Measurements from ENCODE around the gene RNASEH1.
"Not testable (repeated sequence)": the region's sequence is repeated elsewhere in the genome, so short reads cannot be mapped to it uniquely, and the experiment has no call there.

RNASEH1 gene

GRCh38 chr2:3584076-3584475 is 25.9 kb upstream of the RNASEH1 start:
- Mint-ChIP-seq H3K27me3 (no peaks in the 10 kb centered on the region), H3K9me3 (no peaks in the 10 kb centered on the region), H3K4me3 (no peak overlapping the region), H3K4me1 (ENCODE audit: low read depth) (peaks cover 6% of the 10 kb centered on the region), H3K36me3 (ENCODE audit: low read depth) (peaks cover 42% of the 10 kb centered on the region), H3K27ac (no peak overlapping the region)
- intact Hi-C loops (cut with micrococcal nuclease) = no loop called here

- peaks cover 31% of the 10 kb centered on the region for H3K4me1 Mint-ChIP-seq (ENCODE audit: low read depth)
- intact Hi-C loops (cut with micrococcal nuclease) = no loop called here
- no peaks in the 10 kb centered on the region for H3K9me3 Mint-ChIP-seq
- no peak overlapping the region for H3K4me3 Mint-ChIP-seq
- no peaks in the 10 kb centered on the region for H3K27me3 Mint-ChIP-seq
- H3K36me3 Mint-ChIP-seq (ENCODE audit: low read depth) = peaks cover 67% of the 10 kb centered on the region
- no peak overlapping the region for H3K27ac Mint-ChIP-seq
These were observed 23.5 kb upstream of the RNASEH1 start for GRCh38 chr2:3581367-3582262.

GRCh38 chr2:3580449-3580848 is 22.3 kb upstream of the RNASEH1 start:
- Mint-ChIP-seq H3K27ac (no peak overlapping the region), H3K9me3 (no peaks in the 10 kb centered on the region), H3K4me1 (ENCODE audit: low read depth) (peaks cover 42% of the 10 kb centered on the region), H3K36me3 (ENCODE audit: low read depth) (peaks cover 78% of the 10 kb centered on the region), H3K27me3 (no peaks in the 10 kb centered on the region), H3K4me3 (no peak overlapping the region)
- intact Hi-C loops (cut with micrococcal nuclease) = no loop called here

- Mint-ChIP-seq H3K4me1 (ENCODE audit: low read depth) (peaks cover 42% of the 10 kb centered on the region), H3K27ac (no peak overlapping the region), H3K27me3 (peaks cover 1% of the 10 kb centered on the region), H3K36me3 (ENCODE audit: low read depth) (peaks cover 80% of the 10 kb centered on the region), H3K9me3 (no peaks in the 10 kb centered on the region), H3K4me3 (no peak overlapping the region)
- intact Hi-C loops (cut with micrococcal nuclease) = loop anchor here (5.0 kb wide), 1 partner anchor 202 kb away; the partner anchor contains the start of genes EIPR1 and TRAPPC12
These were observed 20.9 kb upstream of the RNASEH1 start for GRCh38 chr2:3578987-3579386.

GRCh38 chr2:3576263-3576630 is 18.1 kb upstream of the RNASEH1 start:
- H3K4me3 Mint-ChIP-seq = peak overlapping the region; percentile 89
- H3K27me3 Mint-ChIP-seq, H3K9me3 Mint-ChIP-seq: not testable (repeated sequence)
- peak overlapping the region; percentile 93 for H3K27ac Mint-ChIP-seq
- intact Hi-C loops (cut with micrococcal nuclease) = loop anchor here (5.0 kb wide), 1 partner anchor 199 kb away; the partner anchor contains the start of genes EIPR1 and TRAPPC12
- H3K36me3 Mint-ChIP-seq (ENCODE audit: low read depth) = peaks cover 65% of the 10 kb centered on the region
- H3K4me1 Mint-ChIP-seq (ENCODE audit: low read depth) = peaks cover 42% of the 10 kb centered on the region

GRCh38 chr2:3575534-3576262 is 17.6 kb upstream of the RNASEH1 start:
- H3K27ac Mint-ChIP-seq = peak overlapping the region; percentile 93
- H3K4me3 Mint-ChIP-seq = peak overlapping the region; percentile 89
- H3K27me3 Mint-ChIP-seq = peaks cover 1% of the 10 kb centered on the region
- H3K4me1 Mint-ChIP-seq (ENCODE audit: low read depth) = peaks cover 42% of the 10 kb centered on the region
- peaks cover 59% of the 10 kb centered on the region for H3K36me3 Mint-ChIP-seq (ENCODE audit: low read depth)
- intact Hi-C loops (cut with micrococcal nuclease) = loop anchor here (1.0 to 5.0 kb wide), 3 partner anchors 17 to 198 kb away; partner anchors contain the start of genes ADI1, EIPR1, RNASEH1 and TRAPPC12
- no peaks in the 10 kb centered on the region for H3K9me3 Mint-ChIP-seq

GRCh38 chr2:3574155-3574554 is 16.0 kb upstream of the RNASEH1 start:
- intact Hi-C loops (cut with micrococcal nuclease) = no loop called here
- peaks cover 1% of the 10 kb centered on the region for H3K27me3 Mint-ChIP-seq
- H3K4me1 Mint-ChIP-seq (ENCODE audit: low read depth) = peaks cover 36% of the 10 kb centered on the region
- peak overlapping the region; percentile 93 for H3K27ac Mint-ChIP-seq
- peak overlapping the region; percentile 23 for H3K4me3 Mint-ChIP-seq
- peaks cover 44% of the 10 kb centered on the region for H3K36me3 Mint-ChIP-seq (ENCODE audit: low read depth)
- no peaks in the 10 kb centered on the region for H3K9me3 Mint-ChIP-seq

GRCh38 chr2:3572620-3573019 is 14.5 kb upstream of the RNASEH1 start:
- no peak overlapping the region for H3K4me3 Mint-ChIP-seq
- H3K27me3 Mint-ChIP-seq = peaks cover 1% of the 10 kb centered on the region
- intact Hi-C loops (cut with micrococcal nuclease) = no loop called here
- H3K27ac Mint-ChIP-seq = no peak overlapping the region
- H3K36me3 Mint-ChIP-seq (ENCODE audit: low read depth) = peaks cover 28% of the 10 kb centered on the region
- H3K9me3 Mint-ChIP-seq = no peaks in the 10 kb centered on the region
- H3K4me1 Mint-ChIP-seq (ENCODE audit: low read depth) = peaks cover 21% of the 10 kb centered on the region

GRCh38 chr2:3571284-3571683 is 13.2 kb upstream of the RNASEH1 start:
- Mint-ChIP-seq H3K27ac (no peak overlapping the region), H3K36me3 (ENCODE audit: low read depth) (peaks cover 15% of the 10 kb centered on the region), H3K4me1 (ENCODE audit: low read depth) (peaks cover 8% of the 10 kb centered on the region), H3K9me3 (no peaks in the 10 kb centered on the region), H3K27me3 (peaks cover 1% of the 10 kb centered on the region), H3K4me3 (no peak overlapping the region)
- intact Hi-C loops (cut with micrococcal nuclease) = no loop called here

GRCh38 chr2:3569656-3570055 is 11.5 kb upstream of the RNASEH1 start:
- H3K4me3 Mint-ChIP-seq; H3K36me3 Mint-ChIP-seq (ENCODE audit: low read depth); intact Hi-C loops (cut with micrococcal nuclease); H3K27me3 Mint-ChIP-seq; H3K4me1 Mint-ChIP-seq (ENCODE audit: low read depth); H3K27ac Mint-ChIP-seq; H3K9me3 Mint-ChIP-seq: not testable (repeated sequence)

- H3K4me1 Mint-ChIP-seq (ENCODE audit: low read depth) = no peaks in the 10 kb centered on the region
- H3K36me3 Mint-ChIP-seq (ENCODE audit: low read depth) = no peaks in the 10 kb centered on the region
- H3K27ac Mint-ChIP-seq = no peak overlapping the region
- no peak overlapping the region for H3K4me3 Mint-ChIP-seq
- H3K9me3 Mint-ChIP-seq = no peaks in the 10 kb centered on the region
- intact Hi-C loops (cut with micrococcal nuclease) = no loop called here
- no peaks in the 10 kb centered on the region for H3K27me3 Mint-ChIP-seq
These were observed 8.7 kb upstream of the RNASEH1 start for GRCh38 chr2:3566806-3567205.

- H3K9me3 Mint-ChIP-seq = no peaks in the 10 kb centered on the region
- intact Hi-C loops (cut with micrococcal nuclease) = no loop called here
- H3K27me3 Mint-ChIP-seq = no peaks in the 10 kb centered on the region
- H3K36me3 Mint-ChIP-seq (ENCODE audit: low read depth) = no peaks in the 10 kb centered on the region
- no peak overlapping the region for H3K4me3 Mint-ChIP-seq
- no peaks in the 10 kb centered on the region for H3K4me1 Mint-ChIP-seq (ENCODE audit: low read depth)
- no peak overlapping the region for H3K27ac Mint-ChIP-seq
These were observed 7.0 kb upstream of the RNASEH1 start for GRCh38 chr2:3565117-3565516.

GRCh38 chr2:3563521-3563976 is 5.4 kb upstream of the RNASEH1 start:
- H3K27me3 Mint-ChIP-seq = no peaks in the 10 kb centered on the region
- H3K4me3 Mint-ChIP-seq = no peak overlapping the region
- H3K27ac Mint-ChIP-seq = no peak overlapping the region
- no peaks in the 10 kb centered on the region for H3K9me3 Mint-ChIP-seq
- intact Hi-C loops (cut with micrococcal nuclease) = no loop called here
- H3K36me3 Mint-ChIP-seq (ENCODE audit: low read depth) = no peaks in the 10 kb centered on the region
- H3K4me1 Mint-ChIP-seq (ENCODE audit: low read depth) = no peaks in the 10 kb centered on the region

GRCh38 chr2:3557639-3558204 is 411 bp downstream of the RNASEH1 start:
- Mint-ChIP-seq H3K4me1 (ENCODE audit: low read depth) (peaks cover 9% of the 10 kb centered on the region), H3K4me3 (peak overlapping the region; percentile 86), H3K27me3 (no peaks in the 10 kb centered on the region), H3K27ac (peak overlapping the region; percentile 95), H3K9me3 (no peaks in the 10 kb centered on the region), H3K36me3 (ENCODE audit: low read depth) (peaks cover 44% of the 10 kb centered on the region)
- intact Hi-C loops (cut with micrococcal nuclease) = loop anchor here (1.0 kb wide), 3 partner anchors 18 to 180 kb away; partner anchors contain the start of genes EIPR1 and RPS7

All from dendritic cell treated with granulocyte-macrophage colony-stimulating factor and Interleukin-4, amounts not matched to agents 40 ng/mL and 50 ng/mL, for 4 days (primary cell).